ENCODE measurements around the gene FAM120AOS. TPM values are rescaled to one million over a fixed set of nuclear protein-coding genes. Genes with fewer than 3 reads are reported as not detected.

Gene FAM120AOS
- total and polyA plus RNA-seq, 2 of the 8 experiments (the other 6 are each of a cell fraction or from before 2014, with no cell fraction given): 29.6 to 37.6 TPM

- no peak for TF ChIP-seq CTBP2 (IDR thresholded peaks at IDR 0.05; ENCODE audit: borderline replicate concordance, insufficient read depth, insufficient read length, low read length)
- no peak for TF ChIP-seq RNF2 (IDR thresholded peaks at IDR 0.05; ENCODE audit: borderline replicate concordance, low read depth, low read length, missing control alignments, poor library complexity, severe bottlenecking)
- TF ChIP-seq SUZ12 (IDR thresholded peaks at IDR 0.05; ENCODE audit: low read length): no peak
- no peak for TF ChIP-seq FOSL1 (IDR thresholded peaks at IDR 0.05; ENCODE audit: insufficient read depth, low read depth, low read length)
- no peak for TF ChIP-seq ATF2 (IDR thresholded peaks at IDR 0.05; ENCODE audit: low read length)
- no peak for TF ChIP-seq CBX5 (IDR thresholded peaks at IDR 0.05; ENCODE audit: low read depth, low read length)
- no peak for TF ChIP-seq POU5F1 (IDR thresholded peaks at IDR 0.05; ENCODE audit: low read depth, low read length)
- no peak for TF ChIP-seq EZH2 (IDR thresholded peaks at IDR 0.05; ENCODE audit: low read depth, low read length, severe bottlenecking)
- TF ChIP-seq SP2 (IDR thresholded peaks at IDR 0.05; ENCODE audit: low read length): no peak
Measured at GRCh38 chr9:93431539-93432105, 21.8 kb downstream of the FAM120AOS start (continued).
